OCI-LY1 (cell line): Measurements from ENCODE around the gene FILIP1L.

Source experiments
- H2AFZ ChIP-seq: fragments of 200-600 bp; sonication (generic), shearing (Covaris generic); 2 replicates; pipeline ENCODE4 v1.6.0; 2014; ENCODE audit warnings: antibody characterized with exemption, mild to moderate bottlenecking, low read length
- H3F3A ChIP-seq: fragments of 200-600 bp; sonication (generic), shearing (Covaris generic); 2 replicates; pipeline ENCODE4 v1.6.0; 2014; ENCODE audit warnings: mild to moderate bottlenecking, antibody characterized with exemption, low read length, moderate library complexity; ENCODE audit not compliant: insufficient read depth
- H3K27ac ChIP-seq: fragments of 200-600 bp; sonication (generic); 2 replicates; pipeline ENCODE4 v1.5.1; 2014; ENCODE audit warnings: low read length, mixed run types, mild to moderate bottlenecking, low read depth; ENCODE audit not compliant: poor library complexity, severe bottlenecking
- H3K27me3 ChIP-seq: fragments of 200-600 bp; sonication (generic); 2 replicates; pipeline ENCODE4 v1.6.0; 2014; ENCODE audit warnings: antibody characterized with exemption, mild to moderate bottlenecking, low read length, moderate library complexity; ENCODE audit not compliant: insufficient read depth
- H3K36me3 ChIP-seq: fragments of 200-600 bp; sonication (generic); 2 replicates; pipeline ENCODE4 v1.6.1; 2014; ENCODE audit warnings: mild to moderate bottlenecking, antibody characterized with exemption, low read length, moderate library complexity, mixed read lengths; ENCODE audit not compliant: insufficient read depth
- H3K4me1 ChIP-seq: fragments of 200-600 bp; sonication (generic); 2 replicates; pipeline ENCODE4 v1.5.1; 2014; ENCODE audit warnings: mild to moderate bottlenecking, low read length, moderate library complexity; ENCODE audit not compliant: insufficient read depth, severe bottlenecking
- H3K4me2 ChIP-seq: fragments of 200-600 bp; sonication (generic), shearing (Covaris generic); 2 replicates; pipeline ENCODE4 v1.6.1; 2014; ENCODE audit warnings: low read length
- H3K4me3 ChIP-seq: fragments of 200-600 bp; sonication (generic); 2 replicates; pipeline ENCODE4 v1.5.1; 2014; ENCODE audit warnings: low read length, low read depth, mild to moderate bottlenecking, mixed read lengths; ENCODE audit not compliant: poor library complexity, severe bottlenecking
- H3K79me2 ChIP-seq: fragments of 200-600 bp; shearing (Covaris generic); 2 replicates; pipeline ENCODE4 v1.6.1; 2016; ENCODE audit warnings: mixed run types, low read length, mixed read lengths; ENCODE audit not compliant: insufficient read depth
- H3K9ac ChIP-seq: fragments of 200-600 bp; sonication (generic), shearing (Covaris generic); 2 replicates; pipeline ENCODE4 v1.6.1; 2014; ENCODE audit warnings: mild to moderate bottlenecking, low read length, mixed read lengths
- H3K9me2 ChIP-seq: fragments of 200-600 bp; sonication (generic), shearing (Covaris generic); 2 replicates; pipeline ENCODE4 v1.6.1; 2014; ENCODE audit warnings: low read depth, mild to moderate bottlenecking, low read length, mixed read lengths
- H3K9me3 ChIP-seq: fragments of 200-600 bp; shearing (Covaris generic); 2 replicates; pipeline ENCODE4 v1.6.1; 2014; ENCODE audit warnings: low read length, mixed read lengths
- H4K20me1 ChIP-seq: fragments of 200-600 bp; sonication (generic), shearing (Covaris generic); 2 replicates; pipeline ENCODE4 v1.6.0; 2016; ENCODE audit warnings: mild to moderate bottlenecking, low read length; ENCODE audit not compliant: insufficient read depth
- CTCF ChIP-seq: fragments of 200-600 bp; sonication (generic), shearing (Covaris generic); IDR thresholded peaks from 2 replicates; pipeline ENCODE4 v1.5.1; 2017; ENCODE audit warnings: mild to moderate bottlenecking, antibody characterized with exemption, low read length, moderate library complexity, mixed read lengths
- EZH2 ChIP-seq: fragments of 200-600 bp; sonication (generic), shearing (Covaris generic); IDR thresholded peaks from 2 replicates; pipeline ENCODE4 v1.8.0; 2017; ENCODE audit warnings: borderline replicate concordance, mixed run types, mild to moderate bottlenecking, antibody characterized with exemption, low read length, moderate library complexity, mixed read lengths

The FILIP1L gene

GRCh38 chr3:99862208-99862607 lies 252.1 kb downstream of the FILIP1L start:
- no peaks in the 10 kb centered on the region for H3K79me2 ChIP-seq
- no peaks in the 10 kb centered on the region for H3K9me2 ChIP-seq
- TF ChIP-seq EZH2 (no peak), CTCF (no peak)
- no peak overlapping the region for H3K27ac ChIP-seq
- H3K4me1 ChIP-seq = no peaks in the 10 kb centered on the region
- no peaks in the 10 kb centered on the region for H3F3A ChIP-seq
- no peaks in the 10 kb centered on the region for H4K20me1 ChIP-seq
- no peaks in the 10 kb centered on the region for H3K9me3 ChIP-seq
- H2AFZ ChIP-seq = no peak overlapping the region
- no peak overlapping the region for H3K4me3 ChIP-seq
- no peak overlapping the region for H3K4me2 ChIP-seq
- no peaks in the 10 kb centered on the region for H3K36me3 ChIP-seq
- no peaks in the 10 kb centered on the region for H3K27me3 ChIP-seq
- no peak overlapping the region for H3K9ac ChIP-seq

GRCh38 chr3:99861216-99861615 lies 253.1 kb downstream of the FILIP1L start:
- Histone ChIP-seq H3K9me3 (no peaks in the 10 kb centered on the region), H3K4me3 (no peak overlapping the region), H4K20me1 (no peaks in the 10 kb centered on the region), H3K4me1 (no peaks in the 10 kb centered on the region), H3F3A (no peaks in the 10 kb centered on the region), H3K36me3 (no peaks in the 10 kb centered on the region), H3K79me2 (no peaks in the 10 kb centered on the region), H3K27ac (no peak overlapping the region), H3K9ac (no peak overlapping the region), H3K4me2 (no peak overlapping the region), H2AFZ (no peak overlapping the region), H3K9me2 (no peaks in the 10 kb centered on the region), H3K27me3 (no peaks in the 10 kb centered on the region)
- TF ChIP-seq CTCF (no peak), EZH2 (no peak)

DNA sequence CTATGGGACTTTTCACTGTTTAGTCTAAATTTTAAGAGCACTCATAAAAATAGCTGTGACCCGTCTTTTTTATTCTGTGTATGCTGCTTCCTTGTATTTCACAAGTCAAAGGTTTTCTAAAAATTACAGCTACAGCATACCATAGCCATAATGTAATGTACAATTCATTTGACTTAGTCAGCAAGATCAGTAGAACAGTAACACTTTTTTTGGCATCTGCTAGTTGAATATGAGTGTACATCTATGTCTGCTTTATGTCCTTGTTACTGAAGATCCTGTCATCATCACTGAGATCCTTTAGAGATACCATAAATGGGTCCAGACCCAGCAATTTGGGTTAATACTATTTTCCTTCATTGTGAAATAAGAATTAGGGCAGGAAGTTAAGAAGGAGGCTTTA lies 254.5 kb downstream of the FILIP1L start:
- Histone ChIP-seq H3K27ac (no peak overlapping the region), H3K9me3 (no peaks in the 10 kb centered on the region), H3K4me2 (no peak overlapping the region), H3K9me2 (no peaks in the 10 kb centered on the region), H3K79me2 (no peaks in the 10 kb centered on the region), H3F3A (no peaks in the 10 kb centered on the region), H4K20me1 (no peaks in the 10 kb centered on the region), H3K36me3 (no peaks in the 10 kb centered on the region), H3K4me1 (no peaks in the 10 kb centered on the region), H3K27me3 (no peaks in the 10 kb centered on the region), H2AFZ (no peak overlapping the region), H3K9ac (no peak overlapping the region), H3K4me3 (no peak overlapping the region)
- no peak for TF ChIP-seq EZH2
- TF ChIP-seq CTCF = no peak
